NCI-H69 (cell line): Measurements from ENCODE around the gene GSE1.
A peak's percentile ranks its signal among the peaks of the same experiment; 100 is the strongest.

Experiments used
- DNase-seq: peaks from one replicate; lab custom pipeline; 2025; lab: John Stamatoyannopoulos, UW

The GSE1 gene

GRCh38 chr16:85573696-85574641 lies 39.2 kb upstream of the GSE1 start:
- no peak for DNase-seq

- DNase-seq = peak; percentile 53
Observed at GRCh38 chr16:85574672-85575475, 38.2 kb upstream of the GSE1 start.

GRCh38 chr16:85575920-85576319 lies 37.2 kb upstream of the GSE1 start:
- no peak for DNase-seq

- DNase-seq = no peak
Observed at GRCh38 chr16:85576944-85577343, 36.2 kb upstream of the GSE1 start.

GRCh38 chr16:85577899-85578598 lies 35.1 kb upstream of the GSE1 start:
- peak; percentile 87 for DNase-seq

GRCh38 chr16:85578599-85578948 lies 34.5 kb upstream of the GSE1 start:
- DNase-seq = no peak

- DNase-seq = peak; percentile 71
Observed at GRCh38 chr16:85579191-85579590, 33.9 kb upstream of the GSE1 start.

GRCh38 chr16:85579923-85580580 lies 33.1 kb upstream of the GSE1 start:
- DNase-seq = no peak

- DNase-seq = no peak
Observed at GRCh38 chr16:85580684-85581083, 32.4 kb upstream of the GSE1 start.

GRCh38 chr16:85582229-85582991 lies 30.7 kb upstream of the GSE1 start:
- no peak for DNase-seq

GRCh38 chr16:85583491-85584181 lies 29.5 kb upstream of the GSE1 start:
- DNase-seq = peak; percentile 93

GRCh38 chr16:85584267-85584666 lies 28.9 kb upstream of the GSE1 start:
- DNase-seq = peak; percentile 90

- no peak for DNase-seq
Observed at GRCh38 chr16:85584819-85585282, 28.3 kb upstream of the GSE1 start.

- no peak for DNase-seq
Observed at GRCh38 chr16:85585711-85586110, 27.4 kb upstream of the GSE1 start.

GRCh38 chr16:85586380-85587104 lies 26.6 kb upstream of the GSE1 start:
- no peak for DNase-seq

- DNase-seq = no peak
Observed at GRCh38 chr16:85587762-85588556, 25.2 kb upstream of the GSE1 start.

- DNase-seq = peak; percentile 45
Observed at GRCh38 chr16:85588562-85589503, 24.3 kb upstream of the GSE1 start.
